ENCODE measurements around the gene ATRAID. TPM values are rescaled to one million over a fixed set of nuclear protein-coding genes. Genes with fewer than 3 reads are reported as not detected.
"Not testable (repeated sequence)": the region's sequence is repeated elsewhere in the genome, so short reads cannot be mapped to it uniquely, and the experiment has no call there.

The ATRAID gene
- total RNA-seq, 1 experiment from 2014 or later: 294 TPM

DNA sequence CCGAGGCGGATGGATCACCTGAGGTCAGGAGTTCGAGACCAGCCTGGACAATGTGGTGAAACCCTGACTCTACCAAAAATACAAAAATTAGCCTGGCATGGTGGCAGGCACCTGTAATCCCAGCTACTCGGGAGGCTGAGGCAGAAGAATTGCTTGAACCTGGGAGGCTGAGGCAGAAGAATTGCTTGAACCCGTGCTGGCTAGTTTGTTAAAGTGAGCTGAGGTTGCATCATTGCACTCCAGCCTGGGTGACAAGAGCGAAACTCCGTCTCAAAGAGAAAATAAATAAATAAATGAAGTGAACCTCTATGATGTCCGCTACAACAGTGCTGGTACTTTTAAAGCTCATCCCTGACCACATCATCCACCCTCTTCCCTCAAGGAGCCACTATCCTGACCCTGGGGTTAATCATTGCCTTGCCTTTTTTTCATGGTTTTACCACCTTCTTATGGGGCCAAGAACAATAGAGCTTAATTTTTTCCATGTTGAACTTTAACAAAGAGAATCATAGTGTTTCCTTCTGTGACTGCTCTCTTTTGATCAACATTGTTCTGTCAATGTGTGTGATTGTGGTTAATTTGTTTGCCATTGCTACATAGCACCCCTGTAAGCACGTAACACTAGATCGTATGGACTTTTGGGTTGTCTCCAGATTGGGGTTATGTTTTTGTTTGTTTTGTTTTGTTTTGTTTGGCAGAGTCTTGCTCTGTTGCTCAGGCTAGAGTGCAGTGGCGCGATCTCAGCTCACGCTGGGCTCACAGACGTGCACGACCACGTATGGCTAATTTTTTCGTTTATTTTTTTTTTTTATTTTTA lies 17.1 kb upstream of the ATRAID start:
- DNase-seq (ENCODE audit: low read depth): no peak

DNA sequence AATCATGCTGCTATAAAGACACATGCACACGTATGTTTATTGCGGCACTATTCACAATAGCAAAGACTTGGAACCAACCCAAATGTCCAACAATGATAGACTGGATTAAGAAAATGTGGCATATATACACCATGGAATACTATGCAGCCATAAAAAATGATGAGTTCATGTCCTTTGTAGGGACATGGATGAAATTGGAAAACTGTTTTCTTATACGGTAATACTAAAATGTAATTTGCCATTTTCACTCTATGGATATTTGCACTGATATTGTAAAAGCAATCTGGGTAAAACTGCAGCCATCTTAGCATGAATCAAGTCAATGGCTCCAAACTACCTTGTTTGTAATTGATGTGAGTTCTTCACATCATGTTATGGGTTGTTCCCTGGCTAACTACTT lies 16.0 kb upstream of the ATRAID start:
- not testable (repeated sequence) for DNase-seq (ENCODE audit: low read depth)

- not testable (repeated sequence) for DNase-seq (ENCODE audit: low read depth)
Observed at GRCh38 chr2:27198068-27198467, 13.8 kb upstream of the ATRAID start.

- no peak for DNase-seq (ENCODE audit: low read depth)
Observed at GRCh38 chr2:27198627-27199026, 13.2 kb upstream of the ATRAID start.

GRCh38 chr2:27199241-27199640 lies 12.6 kb upstream of the ATRAID start:
- no peak for DNase-seq (ENCODE audit: low read depth)

DNA sequence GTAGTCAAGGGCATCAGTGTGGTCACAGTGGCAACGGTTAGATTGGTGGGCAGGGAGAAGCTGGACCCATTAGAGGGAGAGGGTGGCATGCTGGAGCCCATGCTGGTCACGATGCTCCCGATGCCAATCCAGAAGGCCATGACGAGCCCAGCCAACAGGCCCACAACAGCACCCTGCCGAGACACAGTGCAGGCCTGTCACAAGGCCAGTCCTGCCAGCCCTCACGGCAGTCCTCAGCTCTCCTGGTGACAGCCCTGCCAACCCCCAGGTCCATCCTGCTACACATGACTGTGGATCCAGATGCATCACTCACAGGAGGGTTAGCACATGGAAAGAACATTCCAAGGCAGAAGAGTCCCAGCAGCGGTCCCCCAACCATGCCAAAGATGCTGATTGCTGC lies 10.2 kb upstream of the ATRAID start:
- no peak for DNase-seq (ENCODE audit: low read depth)

DNA sequence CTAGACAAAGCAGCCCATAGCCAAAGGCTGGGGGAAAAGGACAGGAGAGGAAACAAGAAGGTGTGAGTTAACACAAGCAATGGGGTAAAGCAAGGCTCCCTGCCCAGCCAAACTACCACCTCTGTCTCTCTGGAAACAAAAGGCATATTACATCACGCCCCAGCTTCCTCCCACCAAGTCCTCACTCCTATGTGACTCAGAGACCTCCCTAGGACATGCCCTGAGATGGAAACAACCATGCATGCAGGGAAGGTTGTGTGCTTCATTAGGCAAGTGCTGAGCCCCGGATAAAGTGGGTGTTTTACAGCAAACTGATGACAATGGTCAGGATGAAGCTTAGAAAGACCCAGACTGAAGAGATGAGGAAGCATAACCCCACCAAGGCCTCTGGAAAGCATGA lies 9.0 kb upstream of the ATRAID start:
- DNase-seq (ENCODE audit: low read depth): no peak

- DNase-seq (ENCODE audit: low read depth): no peak
Observed at GRCh38 chr2:27203741-27204140, 8.1 kb upstream of the ATRAID start.

DNA sequence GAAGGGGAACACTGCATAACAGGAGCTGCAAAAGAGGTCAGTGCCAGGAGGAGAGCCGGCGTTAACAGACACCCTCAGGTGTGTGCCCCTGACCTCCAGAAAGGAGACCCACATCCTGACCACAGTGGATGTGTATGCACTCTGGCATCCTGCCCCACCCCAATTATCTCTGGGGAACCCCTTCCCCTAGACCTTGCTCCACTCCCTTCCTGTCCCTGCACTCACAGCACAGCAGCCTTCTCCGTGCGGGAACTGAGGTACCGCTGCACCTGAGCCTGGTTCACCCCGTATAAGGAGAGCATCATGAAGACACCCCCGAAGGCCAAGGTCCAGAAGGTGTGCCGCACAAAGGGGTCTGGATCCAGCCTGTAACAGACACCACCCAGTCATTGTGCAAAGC lies 7.3 kb upstream of the ATRAID start:
- no peak for DNase-seq (ENCODE audit: low read depth)

DNA sequence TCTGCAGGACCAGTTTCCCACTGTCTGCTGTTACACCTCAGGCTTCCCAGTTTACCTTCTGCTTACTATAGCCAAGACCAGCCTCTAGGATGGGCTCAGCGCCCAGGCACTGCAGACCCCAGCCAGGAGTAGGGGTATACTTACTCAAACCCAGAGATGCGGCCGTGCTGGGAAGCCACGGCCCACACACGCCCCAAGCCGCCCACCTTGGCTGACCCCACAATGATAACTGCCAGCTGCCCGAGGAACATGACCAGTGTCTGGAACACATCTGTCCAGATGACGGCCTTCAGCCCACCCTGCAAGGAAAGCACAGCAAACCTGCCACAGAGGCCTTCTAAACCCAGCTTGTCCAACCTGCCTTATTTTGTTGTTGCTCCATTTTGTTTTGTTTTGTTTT lies 6.6 kb upstream of the ATRAID start:
- no peak for DNase-seq (ENCODE audit: low read depth)

DNA sequence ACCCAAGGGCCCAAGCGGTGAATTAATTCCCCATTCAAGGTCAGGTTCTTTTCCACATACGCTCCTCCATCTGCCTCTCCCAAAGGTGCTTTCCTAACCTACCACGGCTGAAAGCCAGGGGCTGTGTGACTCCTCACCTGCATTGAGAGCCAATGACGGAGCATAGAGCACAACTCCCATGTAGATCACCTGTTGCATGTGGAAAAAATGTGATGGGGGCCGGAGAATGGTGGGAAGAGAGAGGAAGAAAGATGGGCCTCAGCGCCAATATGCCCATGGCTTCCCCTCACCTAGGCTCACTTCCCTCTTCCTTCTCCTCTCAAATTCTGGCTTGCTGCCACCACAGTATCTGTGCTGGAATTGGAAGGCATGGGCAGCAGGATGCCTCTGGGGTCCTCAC lies 5.5 kb upstream of the ATRAID start:
- DNase-seq (ENCODE audit: low read depth): no peak

DNA sequence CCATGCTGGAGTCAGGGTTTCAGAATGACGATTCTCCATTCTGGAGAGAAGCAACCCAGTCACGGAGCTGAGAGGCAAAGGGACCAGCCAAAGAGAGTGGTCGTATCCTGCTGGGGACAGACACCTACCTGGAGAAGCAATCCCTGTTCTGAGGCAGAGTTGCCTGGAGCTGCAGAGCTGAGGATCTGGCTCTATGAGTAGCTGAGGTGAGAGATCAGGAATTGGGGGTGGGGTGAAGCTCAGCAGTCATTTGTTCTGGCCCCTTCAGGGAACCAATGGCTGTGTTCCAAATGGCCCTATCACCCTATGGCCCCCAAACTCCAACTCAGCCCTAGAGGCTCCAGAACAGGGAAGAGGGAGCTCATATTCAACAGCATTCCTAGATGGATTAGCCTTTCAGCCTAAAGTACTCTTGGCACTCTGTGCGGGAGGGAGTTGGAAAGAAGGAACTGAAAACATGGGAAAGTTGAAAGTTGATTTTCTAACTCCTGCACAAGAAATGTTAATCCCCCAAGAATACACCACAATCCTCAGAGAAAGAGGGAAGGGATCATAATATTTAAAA lies 3.3 kb upstream of the ATRAID start:
- DNase-seq (ENCODE audit: low read depth): no peak

GRCh38 chr2:27209621-27210401 lies 2.0 kb upstream of the ATRAID start:
- DNase-seq (ENCODE audit: low read depth): no peak

- DNase-seq (ENCODE audit: low read depth): no peak
Observed at GRCh38 chr2:27211241-27211942, 449 bp upstream of the ATRAID start.

GRCh38 chr2:27212626-27213471 lies 1.0 kb downstream of the ATRAID start:
- DNase-seq (ENCODE audit: low read depth): peak; percentile 14

DNA sequence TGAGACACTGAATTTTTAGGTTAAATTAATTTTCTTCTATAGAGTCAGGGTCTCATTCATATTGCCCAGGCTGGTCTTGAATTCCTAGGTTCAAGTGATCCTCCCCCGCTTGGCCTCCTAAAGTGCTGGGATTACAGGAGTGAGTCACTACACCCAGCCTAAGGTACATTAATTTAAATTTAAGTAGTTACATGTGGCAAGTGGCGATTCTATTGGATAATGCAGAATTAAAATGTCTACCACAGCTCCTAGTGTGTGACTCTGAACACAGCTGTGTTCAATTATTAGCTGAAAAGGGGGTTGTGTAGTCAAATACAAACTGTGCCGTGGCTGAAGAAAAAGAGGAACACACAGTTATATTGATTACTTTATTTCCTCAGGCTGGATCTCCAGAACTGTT lies 3.1 kb downstream of the ATRAID start:
- DNase-seq (ENCODE audit: low read depth): peak; percentile 5

- DNase-seq (ENCODE audit: low read depth): no peak
Observed at GRCh38 chr2:27216416-27217137, 4.7 kb downstream of the ATRAID start.

- DNase-seq (ENCODE audit: low read depth): peak; percentile 86
Observed at GRCh38 chr2:27217173-27218121, 5.6 kb downstream of the ATRAID start, which contains the start of gene CAD. TSS of gene CAD (plus strand) at chr2:27217369. CDS start at chr2:27217552, 183 bp downstream.

DNA sequence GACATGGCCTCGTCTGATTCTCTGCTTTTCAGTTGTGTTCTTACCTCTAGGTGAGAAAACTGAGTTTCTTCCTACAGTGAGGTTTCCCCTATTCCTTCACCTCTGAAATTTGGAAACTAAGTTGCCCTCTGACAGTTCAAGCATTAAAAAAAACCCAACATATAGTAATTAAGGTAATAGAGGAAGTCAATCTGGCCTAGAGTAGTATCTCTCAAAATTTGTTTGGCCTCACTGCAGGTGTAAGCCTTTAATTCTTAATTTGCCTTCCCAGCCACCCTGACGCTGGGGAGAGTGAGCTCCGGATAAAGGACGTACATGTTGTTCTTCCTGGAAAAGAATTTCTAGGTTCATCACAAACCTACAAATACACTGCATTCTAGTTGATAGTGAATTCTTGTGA lies 6.8 kb downstream of the ATRAID start:
- DNase-seq (ENCODE audit: low read depth): no peak

Measured in RPMI7951 (cell line).